Progenitor cell of endocrine pancreas (in vitro differentiated cells): ENCODE measurements around the gene ANXA11. TPM values are rescaled to one million over a fixed set of nuclear protein-coding genes. Genes with fewer than 3 reads are reported as not detected.

Experiments used
- DNase-seq: peaks from one replicate; pipeline ENCODE4 v3.0.0; 2021; ENCODE audit warnings: low spot score; ENCODE audit not compliant: unreplicated experiment
- H3K27ac Mint-ChIP-seq: 2 replicates; pipeline ENCODE4 v1.8.0; 2021; ENCODE audit warnings: mild to moderate bottlenecking, moderate library complexity, mixed read lengths
- H3K27me3 Mint-ChIP-seq: 2 replicates; pipeline ENCODE4 v1.8.0; 2021; ENCODE audit warnings: mixed read lengths
- H3K36me3 Mint-ChIP-seq: 2 replicates; pipeline ENCODE4 v1.8.0; 2022; ENCODE audit warnings: mixed read lengths; ENCODE audit not compliant: insufficient read depth
- H3K4me1 Mint-ChIP-seq: 2 replicates; pipeline ENCODE4 v1.8.0; 2021; ENCODE audit warnings: low read depth, mixed read lengths
- H3K4me3 Mint-ChIP-seq: 2 replicates; pipeline ENCODE4 v1.8.0; 2021; ENCODE audit warnings: low read depth, mild to moderate bottlenecking, moderate library complexity, mixed read lengths
- H3K9me3 Mint-ChIP-seq: 2 replicates; pipeline ENCODE4 v1.8.0; 2021; ENCODE audit warnings: low read depth, mixed read lengths
- total RNA-seq: library from RNA; stranded (reverse); gene quantifications from 2 replicates; pipeline ENCODE4 v1.2.1, GENCODE V29; 2021
- TF ChIP-seq, protein P1 (sequence below): fragments of 200-600 bp; sonication (generic); IDR thresholded peaks from one replicate; pipeline ENCODE4 v1.5.0; 2021; ENCODE audit warnings: antibody characterized with exemption, mild to moderate bottlenecking; ENCODE audit not compliant: unreplicated experiment

The ANXA11 gene
- total RNA-seq, 1 donor from 2014 or later = 120 TPM

DNA sequence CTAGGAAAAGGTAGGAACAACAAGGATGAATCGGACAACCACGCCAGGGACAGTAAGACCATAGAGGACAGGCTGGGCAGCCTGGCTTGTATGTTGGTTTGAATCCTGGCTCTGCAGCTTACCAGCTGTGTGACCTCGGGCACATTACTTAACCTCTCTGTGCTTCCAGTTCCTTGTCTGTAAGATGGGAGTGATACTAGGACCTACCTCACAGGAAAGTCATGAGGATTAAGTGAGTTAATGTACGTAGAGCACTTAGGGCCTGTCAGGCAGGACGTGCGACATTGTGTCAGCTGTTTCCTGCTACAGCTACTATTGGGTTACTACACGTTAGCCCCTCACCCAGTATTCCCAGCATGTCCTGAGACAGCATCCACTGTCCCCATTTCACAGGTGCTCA is 40.7 kb downstream of the ANXA11 start:
- peaks cover 2% of the 10 kb centered on the region for H3K4me1 Mint-ChIP-seq
- no peaks in the 10 kb centered on the region for H3K9me3 Mint-ChIP-seq
- no peaks in the 10 kb centered on the region for H3K27me3 Mint-ChIP-seq
- H3K4me3 Mint-ChIP-seq = no peak overlapping the region
- TF ChIP-seq, protein P1, sequence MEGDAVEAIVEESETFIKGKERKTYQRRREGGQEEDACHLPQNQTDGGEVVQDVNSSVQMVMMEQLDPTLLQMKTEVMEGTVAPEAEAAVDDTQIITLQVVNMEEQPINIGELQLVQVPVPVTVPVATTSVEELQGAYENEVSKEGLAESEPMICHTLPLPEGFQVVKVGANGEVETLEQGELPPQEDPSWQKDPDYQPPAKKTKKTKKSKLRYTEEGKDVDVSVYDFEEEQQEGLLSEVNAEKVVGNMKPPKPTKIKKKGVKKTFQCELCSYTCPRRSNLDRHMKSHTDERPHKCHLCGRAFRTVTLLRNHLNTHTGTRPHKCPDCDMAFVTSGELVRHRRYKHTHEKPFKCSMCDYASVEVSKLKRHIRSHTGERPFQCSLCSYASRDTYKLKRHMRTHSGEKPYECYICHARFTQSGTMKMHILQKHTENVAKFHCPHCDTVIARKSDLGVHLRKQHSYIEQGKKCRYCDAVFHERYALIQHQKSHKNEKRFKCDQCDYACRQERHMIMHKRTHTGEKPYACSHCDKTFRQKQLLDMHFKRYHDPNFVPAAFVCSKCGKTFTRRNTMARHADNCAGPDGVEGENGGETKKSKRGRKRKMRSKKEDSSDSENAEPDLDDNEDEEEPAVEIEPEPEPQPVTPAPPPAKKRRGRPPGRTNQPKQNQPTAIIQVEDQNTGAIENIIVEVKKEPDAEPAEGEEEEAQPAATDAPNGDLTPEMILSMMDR = no peak
- DNase-seq = no peak
- H3K27ac Mint-ChIP-seq = no peak overlapping the region
- peaks cover 15% of the 10 kb centered on the region for H3K36me3 Mint-ChIP-seq

DNA sequence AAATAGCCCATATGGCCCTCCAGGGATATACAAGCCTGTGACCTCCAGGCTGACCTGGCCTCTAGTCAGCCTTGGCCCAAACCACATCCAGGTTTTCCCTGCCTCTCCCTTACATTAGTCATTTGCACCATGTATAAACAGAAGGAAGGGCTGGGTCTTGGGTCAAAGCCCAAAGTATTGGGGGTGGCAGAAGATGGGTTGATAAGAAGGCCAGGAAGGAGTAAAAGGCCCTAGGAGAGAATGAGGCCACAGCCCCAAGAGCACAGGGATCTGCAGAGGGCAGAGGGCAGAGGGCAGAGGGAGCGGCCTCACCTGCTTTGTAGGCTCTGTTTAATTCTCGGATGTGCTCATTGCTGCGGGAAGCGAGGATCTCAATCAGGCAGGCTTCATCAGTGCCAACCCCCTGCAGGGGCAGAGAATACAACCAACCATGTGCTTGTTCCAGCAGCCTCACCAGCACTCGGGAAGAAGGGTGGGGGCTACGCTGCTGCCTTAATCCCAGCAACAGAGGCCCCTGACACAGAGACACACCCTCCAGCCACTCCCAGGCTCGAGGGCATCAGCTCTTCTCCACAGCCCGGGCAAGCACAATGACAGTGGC is 41.5 kb downstream of the ANXA11 start:
- TF ChIP-seq, protein P1 = no peak
- Mint-ChIP-seq H3K27ac (peak overlapping the region; percentile 20), H3K4me1 (peaks cover 2% of the 10 kb centered on the region), H3K9me3 (no peaks in the 10 kb centered on the region), H3K4me3 (no peak overlapping the region), H3K27me3 (no peaks in the 10 kb centered on the region), H3K36me3 (peaks cover 17% of the 10 kb centered on the region)
- DNase-seq = no peak

DNA sequence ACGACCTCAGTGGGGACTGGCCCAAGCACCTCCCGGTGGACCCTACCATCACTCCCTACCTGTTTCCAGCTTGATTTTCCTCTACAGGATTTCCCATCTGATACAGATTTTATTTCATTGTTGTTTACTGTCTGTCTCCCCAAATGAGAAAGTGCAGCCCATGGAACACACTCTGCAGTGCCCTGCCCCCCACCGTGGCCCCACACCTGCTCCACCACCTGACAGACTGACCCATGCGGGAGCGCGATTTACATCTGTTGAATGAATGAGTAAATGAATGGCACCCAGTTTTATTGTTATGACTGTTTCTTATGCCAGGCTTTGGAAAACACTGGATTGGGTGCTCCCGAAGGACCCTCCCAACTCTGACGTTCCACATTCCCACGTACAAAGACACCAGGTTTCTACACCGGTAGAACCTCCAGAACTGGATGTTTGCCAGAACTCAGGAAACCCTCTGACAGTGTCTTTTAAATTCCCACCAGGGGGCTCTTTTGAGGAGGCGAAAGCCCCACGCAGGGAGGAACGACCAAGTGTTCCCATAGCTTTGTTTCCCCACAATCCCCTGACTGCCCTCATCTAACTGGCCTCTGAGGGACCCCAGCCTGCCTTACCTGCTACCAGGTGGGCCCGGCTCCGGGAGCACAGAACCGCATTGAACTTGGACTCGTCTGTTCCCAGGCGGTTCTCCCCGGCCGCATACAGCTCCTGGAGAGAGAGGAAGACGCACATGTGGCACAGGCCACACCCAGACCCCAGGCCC is 43.8 kb downstream of the ANXA11 start:
- Mint-ChIP-seq H3K4me1 (peaks cover 2% of the 10 kb centered on the region), H3K27me3 (no peaks in the 10 kb centered on the region), H3K9me3 (no peaks in the 10 kb centered on the region), H3K27ac (peak overlapping the region; percentile 65), H3K36me3 (peaks cover 21% of the 10 kb centered on the region), H3K4me3 (no peak overlapping the region)
- DNase-seq = no peak
- TF ChIP-seq, protein P1 = peak; percentile 52

DNA sequence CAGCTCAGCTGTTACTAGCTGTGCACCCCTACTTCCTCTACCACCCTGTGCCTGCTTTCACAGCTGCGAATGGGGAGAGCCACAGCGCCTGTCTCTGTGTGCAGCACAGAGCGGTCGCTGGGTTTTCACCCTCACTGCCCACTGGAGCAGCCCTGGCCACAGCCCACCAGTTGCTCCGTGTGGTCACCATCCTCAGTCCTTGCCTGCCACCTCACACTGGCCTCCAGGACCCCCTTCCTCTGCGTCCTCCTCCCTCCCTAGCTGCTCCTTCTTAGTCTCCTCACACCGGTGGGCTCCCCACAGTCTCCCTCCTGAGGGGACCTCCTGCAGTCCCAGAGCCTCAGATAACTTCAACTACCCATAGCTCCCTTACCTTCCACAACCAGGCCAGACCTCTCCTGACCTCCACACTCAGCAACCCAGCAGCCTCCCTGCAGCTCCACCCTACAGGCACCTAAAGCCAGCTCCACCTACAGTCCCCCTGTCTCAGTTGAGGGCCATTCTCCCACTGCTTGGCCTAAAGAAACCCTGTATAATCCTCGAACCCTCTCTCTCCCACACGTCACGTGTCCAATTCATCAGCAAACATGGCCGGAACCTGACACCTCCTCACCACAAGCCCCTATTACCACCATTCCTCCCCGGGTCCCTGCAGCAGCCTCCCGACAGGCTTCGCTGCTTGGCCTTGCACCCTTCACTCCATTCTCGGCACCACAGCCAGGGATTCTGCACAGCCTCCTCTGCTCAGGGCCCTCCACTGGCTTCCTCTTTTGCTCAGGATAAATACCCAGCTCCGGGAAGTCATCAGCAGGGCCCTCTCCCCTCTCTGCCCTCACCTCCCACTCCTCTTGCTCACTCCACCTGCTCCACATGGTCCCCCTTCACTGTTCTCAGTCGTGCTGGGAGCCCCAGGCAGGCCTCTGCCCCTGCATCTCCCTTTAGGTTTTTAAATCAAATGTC is 44.7 kb downstream of the ANXA11 start:
- Mint-ChIP-seq H3K4me3 (no peak overlapping the region), H3K4me1 (peaks cover 2% of the 10 kb centered on the region)
- DNase-seq = no peak

More for the DNA sequence above, 44.7 kb downstream of the ANXA11 start:
- peaks cover 19% of the 10 kb centered on the region for H3K36me3 Mint-ChIP-seq
- no peaks in the 10 kb centered on the region for H3K27me3 Mint-ChIP-seq
- H3K9me3 Mint-ChIP-seq = no peaks in the 10 kb centered on the region
- TF ChIP-seq, protein P1 = no peak
- H3K27ac Mint-ChIP-seq = no peak overlapping the region
